H1 (cell line): ENCODE measurements around the gene PLXNA4. TPM values are rescaled to one million over a fixed set of nuclear protein-coding genes. Genes with fewer than 3 reads are reported as not detected.

Experiments
- JUND ChIP-seq: IDR thresholded peaks from 2 replicates; pipeline ENCODE4 v1.6.1; 2011; ENCODE audit warnings: mild to moderate bottlenecking, improper control_type of control experiment, low read length
- KDM1A ChIP-seq: fragments of 200-600, 300-600 bp; sonication (generic); IDR thresholded peaks from 2 replicates; pipeline ENCODE4 v1.7.1; 2016; ENCODE audit warnings: mild to moderate bottlenecking, low read length, borderline replicate concordance
- polyA plus RNA-seq, 7 experiments: library from polyadenylated mRNA; depleted of rRNA in 3 of 7; stranded (reverse) in 5 of 7; unstranded in 2 of 7; fragments of >200 nt in 5 of 7; fragments of 200-250 nt in 2 of 7; gene quantifications; 1 replicate in 5 of 7; 2 replicates in 1 of 7; 4 replicates in 1 of 7; pipeline versions ENCODE4 v1.2.1 to v1.2.3, GENCODE V29; 2011 to 2013; ENCODE audit warnings: missing spikeins in 2 of 7, mixed read lengths in 2 of 7
- total RNA-seq: library from RNA; stranded (reverse); fragmentation: NEBNext Ultra II Directional; extraction: Animal tissue kit (Norgen Biotek cat#: 25700); gene quantifications from 2 replicates; pipeline ENCODE4 v1.2.1, GENCODE V29; 2021

PLXNA4 gene
- total and polyA plus RNA-seq, 2 of the 8 experiments (the other 6 are each of a cell fraction or from before 2014, with no cell fraction given): 0.76 to 0.79 TPM

- TF ChIP-seq KDM1A (no peak), JUND (no peak)
- TF ChIP-seq, all 59 proteins: peak for 0
These were observed 228.4 kb downstream of the PLXNA4 start (continued) for GRCh38 chr7:132347858-132348257.
